GM19035 (cell line): ENCODE results near the gene NHEJ1.

Source experiments
- ATAC-seq: cut with Tn5 transposase; IDR thresholded peaks from one replicate; pipeline ENCODE4 v1.9.1; 2021; ENCODE audit not compliant: unreplicated experiment

Gene NHEJ1

DNA sequence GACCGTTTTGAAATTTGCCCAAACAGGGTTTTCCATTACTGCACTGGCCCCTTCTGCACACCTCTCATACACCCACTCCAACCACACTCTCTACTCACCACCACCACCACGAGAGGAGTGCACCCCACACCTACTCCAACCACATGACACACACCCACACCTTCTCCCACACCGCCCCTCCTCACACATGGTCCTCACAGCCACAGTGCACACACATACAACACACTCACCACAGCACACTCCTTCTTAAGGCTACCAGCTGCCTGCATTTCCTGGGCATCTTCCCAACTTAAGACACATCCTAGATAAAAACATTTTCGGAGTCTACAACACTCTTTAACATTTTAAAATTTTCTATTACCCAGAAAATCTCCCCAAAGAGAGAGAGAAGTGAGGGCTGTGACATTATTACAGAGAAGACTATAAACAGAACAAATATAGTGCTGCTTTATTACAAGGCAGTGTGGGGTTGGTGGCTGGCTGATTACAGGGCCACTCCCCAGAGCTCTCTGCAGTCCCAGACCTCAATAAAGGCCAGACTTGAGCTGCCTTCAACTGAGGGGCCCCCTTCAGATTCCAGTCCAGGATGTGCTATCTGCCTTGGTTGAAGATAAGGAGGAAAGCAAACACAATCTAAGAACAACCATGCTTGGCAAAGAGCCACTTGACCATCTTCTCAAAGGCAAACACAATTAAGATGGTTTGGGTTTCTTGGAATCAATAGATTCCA, 36.1 kb downstream of the NHEJ1 start:
- ATAC-seq: no peak

DNA sequence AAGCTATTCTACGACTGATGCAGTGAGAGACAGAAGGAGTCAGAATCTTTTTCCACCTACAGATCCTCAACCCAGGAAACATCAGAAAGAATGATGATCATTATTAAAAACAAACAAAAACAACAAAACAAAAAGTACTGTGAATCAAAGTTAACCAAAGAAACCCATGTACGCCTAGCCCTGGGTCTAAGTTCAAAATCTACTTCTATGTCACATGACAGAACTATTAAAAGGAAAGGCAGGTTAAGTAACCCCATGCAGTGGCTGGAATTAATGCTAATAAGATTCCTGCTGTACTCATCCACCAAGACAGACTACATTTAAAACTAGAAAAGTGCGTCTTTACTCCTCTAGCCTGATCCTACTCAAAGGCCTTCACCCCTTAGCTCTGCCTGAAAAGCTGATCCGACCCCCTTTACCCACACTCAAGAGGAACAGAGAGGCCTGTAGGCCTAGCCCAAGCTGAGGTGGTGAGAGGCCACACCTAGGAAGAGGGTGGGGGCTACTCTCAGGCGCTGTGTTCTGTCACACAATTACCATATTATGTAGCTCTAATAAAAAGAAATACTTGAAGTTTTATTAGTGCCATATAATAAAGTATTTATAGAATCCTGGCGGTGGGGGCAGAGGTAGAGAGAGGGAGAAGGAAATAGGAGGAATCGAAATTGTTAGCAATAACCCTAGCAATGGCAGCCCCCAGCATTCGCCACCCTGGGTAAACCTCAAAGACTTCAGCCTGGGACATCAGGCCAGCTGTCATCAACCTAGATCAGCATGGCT, 37.1 kb downstream of the NHEJ1 start:
- no peak for ATAC-seq

DNA sequence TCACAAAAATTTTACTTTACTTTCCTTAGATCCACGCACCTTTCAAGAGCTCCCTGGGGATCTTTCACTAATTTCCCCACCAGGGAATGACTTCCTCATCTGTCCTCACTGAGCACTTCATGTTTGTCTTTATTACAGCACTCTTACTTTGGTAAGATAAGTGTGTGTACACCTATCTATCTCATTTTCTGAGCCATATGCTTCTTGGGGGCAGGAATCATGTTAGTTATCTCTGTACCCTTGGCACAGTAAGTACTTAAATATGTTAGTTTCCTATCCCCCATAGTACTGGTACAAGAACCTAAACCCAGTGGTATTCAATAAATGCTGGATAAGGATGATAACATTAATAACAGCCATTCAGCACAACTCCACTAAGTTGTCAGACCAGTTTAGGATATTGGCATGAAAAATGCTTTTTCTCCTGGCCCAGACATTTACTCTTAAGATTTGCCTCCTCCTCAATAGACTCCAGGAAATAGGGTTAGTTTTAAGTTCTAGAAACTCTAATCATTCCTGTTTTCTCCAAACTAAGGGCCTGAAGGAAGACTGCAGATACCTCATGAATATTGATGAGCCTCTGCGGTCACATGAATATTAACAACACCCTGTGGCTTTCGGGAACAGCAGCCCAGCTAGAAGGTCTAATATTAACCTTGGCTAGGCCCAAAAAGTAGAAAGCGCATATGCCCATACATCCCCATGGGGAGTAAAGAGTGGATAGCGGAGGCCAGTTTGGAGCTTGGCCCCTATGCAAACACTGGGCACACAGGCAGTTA, 38.2 kb downstream of the NHEJ1 start:
- no peak for ATAC-seq

DNA sequence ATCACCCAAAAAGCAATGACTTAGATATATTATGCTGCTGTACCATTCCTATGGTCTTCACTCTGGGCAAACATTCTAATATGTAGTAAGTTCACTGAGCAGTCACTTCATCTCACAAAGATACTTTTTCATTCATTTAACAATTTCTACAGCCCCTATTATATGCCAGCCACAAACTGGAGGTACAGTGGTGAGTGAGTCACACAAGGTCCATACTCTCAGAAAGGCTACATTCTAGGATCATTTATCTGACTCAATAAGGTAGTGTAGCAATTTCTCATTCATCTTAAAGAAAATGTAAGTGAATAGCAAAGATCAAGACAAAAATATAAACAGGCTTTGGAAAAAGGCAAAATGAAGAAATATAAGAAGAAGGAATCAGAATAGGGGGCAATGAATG, 40.5 kb downstream of the NHEJ1 start:
- ATAC-seq: no peak

DNA sequence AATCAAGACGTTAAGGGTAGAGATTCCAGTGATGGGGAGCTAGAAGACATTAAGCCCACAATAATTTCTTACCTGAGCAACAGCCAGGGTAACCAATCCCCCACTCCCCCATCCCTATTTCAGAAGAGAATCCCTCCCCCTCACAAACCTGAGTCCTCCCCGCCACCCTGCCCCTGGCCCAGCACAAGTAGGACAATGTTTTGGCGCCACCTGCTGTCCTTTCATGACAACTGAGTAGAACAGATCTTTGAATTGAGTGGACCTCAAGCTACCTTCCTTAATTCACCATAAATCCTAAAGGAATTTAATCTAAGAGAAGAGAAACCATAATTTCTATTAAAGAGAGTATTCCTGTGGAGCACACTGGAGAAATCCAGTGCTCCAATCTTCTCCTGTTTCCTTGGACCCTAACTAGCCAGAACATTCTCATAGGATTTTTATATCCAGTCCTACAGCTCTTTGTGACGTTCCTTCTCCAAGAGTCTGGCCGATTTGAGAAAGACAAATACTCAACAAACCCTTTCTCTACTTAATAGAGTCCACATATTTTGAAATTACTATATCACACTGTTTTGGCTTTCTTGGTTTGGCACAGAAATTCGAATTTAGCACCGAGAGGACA, 41.1 kb downstream of the NHEJ1 start:
- ATAC-seq: no peak

DNA sequence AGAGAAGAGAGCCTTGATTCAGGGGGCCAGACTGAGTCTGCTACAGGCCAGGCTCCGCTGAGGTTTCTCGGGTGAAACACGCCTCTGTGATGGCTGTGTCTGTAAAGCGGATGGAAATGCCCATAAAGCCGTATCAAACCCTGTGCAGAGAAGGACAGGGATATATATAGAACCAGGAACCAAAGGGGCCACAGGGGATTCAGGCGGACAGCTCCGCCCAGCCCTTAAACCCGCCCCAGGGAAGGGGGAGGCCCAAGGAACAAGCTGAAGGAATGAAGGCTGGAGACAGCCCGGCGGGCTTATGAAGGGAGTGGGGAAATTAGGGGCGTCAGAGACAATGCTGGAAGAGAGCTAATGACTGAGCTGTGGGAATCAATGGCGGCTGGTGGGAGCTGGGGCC, 42.1 kb downstream of the NHEJ1 start:
- ATAC-seq: no peak

DNA sequence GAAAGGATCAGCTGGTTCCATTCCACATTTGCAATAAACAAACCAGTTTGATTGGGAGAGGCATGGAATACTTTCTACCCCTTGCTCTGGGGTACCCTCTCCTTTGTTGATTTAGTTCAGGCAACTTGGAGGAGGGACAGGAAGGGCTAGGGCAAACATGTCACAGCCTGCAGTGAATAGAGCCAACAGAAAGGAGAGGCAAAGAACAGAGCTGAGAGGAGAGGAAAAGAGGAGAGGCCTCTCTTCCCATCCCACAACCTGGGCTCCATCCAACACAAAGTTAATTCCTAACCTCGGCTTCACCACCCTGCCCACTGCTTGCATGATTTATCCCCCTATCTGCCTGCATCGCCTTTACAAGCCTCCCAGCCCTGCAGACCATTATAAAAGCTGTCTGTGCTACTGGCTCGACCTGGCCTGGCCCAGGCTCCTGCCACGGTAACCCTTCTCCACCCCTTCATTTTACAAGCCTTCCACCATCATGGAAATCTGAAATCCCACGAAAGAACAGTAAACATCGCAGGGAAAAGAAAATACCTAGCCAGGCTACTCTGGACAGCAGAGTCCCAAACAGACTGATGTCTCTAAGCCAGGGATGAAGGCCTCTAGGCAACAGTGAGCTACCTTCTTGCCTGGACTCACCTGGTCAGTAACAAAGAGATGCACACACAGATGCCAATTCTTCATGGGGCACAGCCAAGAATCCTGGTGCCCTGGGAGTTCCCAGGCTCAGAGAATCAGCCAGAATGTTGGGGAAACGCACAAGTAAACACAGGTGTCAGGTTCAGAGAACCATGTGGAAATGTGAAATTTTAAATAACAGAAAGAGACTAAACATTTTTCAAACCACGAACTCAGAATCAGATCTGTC, 43.6 kb downstream of the NHEJ1 start:
- ATAC-seq: no peak

DNA sequence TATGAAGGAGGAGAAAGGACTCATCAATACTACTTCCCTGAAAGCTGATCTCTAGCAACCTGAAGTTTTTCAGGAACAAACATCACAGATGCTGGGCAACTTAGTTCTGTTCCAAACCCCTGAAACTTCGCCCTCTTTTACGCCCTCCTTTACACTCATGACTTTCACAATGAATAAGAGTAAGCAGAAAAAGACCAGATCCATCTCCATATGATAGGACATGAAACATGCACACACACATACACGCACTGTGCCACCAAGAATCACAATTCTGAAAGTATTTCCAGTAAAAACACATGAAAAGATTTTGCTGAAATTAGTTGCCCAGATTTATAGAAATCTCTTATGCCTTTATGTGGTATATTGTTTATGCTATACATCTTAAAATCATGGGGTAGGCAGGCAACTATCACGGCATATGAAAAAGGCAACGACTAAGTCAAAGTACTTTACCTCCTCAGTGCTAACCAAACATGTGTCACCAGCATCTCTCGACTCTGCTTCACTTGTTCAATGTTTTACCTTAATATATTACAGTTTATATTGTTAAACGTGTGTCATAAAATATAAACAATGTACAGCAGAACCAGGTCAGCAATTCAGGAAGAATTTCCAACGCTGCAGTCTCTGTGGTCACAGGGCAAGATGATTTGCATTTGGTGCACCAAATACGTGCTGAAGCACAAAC, 47.8 kb downstream of the NHEJ1 start:
- no peak for ATAC-seq

DNA sequence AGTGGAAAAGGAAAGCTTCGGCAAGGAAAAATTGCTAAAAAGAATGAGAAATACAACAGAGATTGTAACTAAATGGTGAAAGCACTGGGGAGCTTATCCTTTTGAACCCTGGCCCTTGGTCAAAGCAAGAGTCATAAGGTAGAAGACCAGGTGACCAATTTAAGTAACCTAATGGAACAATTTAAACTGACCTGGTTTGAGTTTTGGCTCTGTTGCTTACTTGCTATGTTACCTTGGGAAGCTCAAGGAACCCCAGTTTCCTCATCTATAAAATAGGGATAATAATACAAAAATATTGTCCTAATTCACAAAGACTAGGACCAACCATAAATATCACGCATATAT, 48.6 kb downstream of the NHEJ1 start:
- ATAC-seq: no peak

DNA sequence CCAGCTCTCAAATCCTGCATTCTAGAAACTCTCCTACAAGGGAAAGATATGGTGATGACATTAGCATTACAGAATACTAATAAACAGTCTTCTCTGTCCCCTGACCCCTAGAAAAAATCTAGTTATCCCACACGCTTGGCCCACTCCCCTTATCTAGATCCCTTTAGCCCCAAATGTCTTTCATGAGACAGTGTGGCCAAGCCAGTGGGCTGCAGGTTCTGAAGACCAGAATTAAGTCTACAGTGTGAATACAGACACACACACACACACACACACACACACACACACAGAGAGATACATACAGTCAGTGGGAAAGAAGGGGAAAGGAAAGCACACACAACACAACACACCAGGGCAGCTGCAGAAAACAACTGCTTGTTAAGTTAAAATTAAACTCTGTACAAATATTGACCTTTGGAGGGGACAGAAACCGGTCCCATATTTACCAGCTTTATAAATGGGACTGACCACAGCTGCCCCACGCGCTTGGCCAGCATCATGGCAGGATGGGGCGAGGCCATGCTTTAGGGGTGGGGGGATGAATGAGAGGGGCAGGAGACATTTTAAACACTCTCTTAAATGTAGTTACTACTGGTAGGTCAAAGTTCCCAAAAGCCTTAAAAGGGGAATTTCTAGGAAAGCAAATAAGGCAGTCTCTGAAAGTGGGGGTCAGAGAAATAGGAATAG, 49.1 kb downstream of the NHEJ1 start:
- no peak for ATAC-seq

DNA sequence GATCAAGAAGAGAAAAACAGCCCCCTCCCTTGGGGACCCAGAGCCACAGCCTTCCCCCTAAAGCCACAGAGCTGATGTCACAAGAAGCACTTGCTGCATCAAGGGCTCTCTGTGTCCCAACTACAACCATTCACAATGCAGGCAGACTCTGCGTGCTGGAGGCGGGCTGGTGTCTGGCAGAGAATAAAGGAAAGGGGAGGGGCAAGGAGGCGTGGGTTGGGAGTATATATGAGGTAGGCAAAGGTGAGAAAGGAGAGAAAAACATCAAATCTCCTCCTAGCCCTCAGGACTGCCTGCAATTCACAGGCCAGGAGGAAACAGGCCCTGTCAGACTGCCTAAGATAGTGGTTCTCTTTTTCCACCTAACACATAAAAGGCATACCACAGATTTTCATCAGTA, 51.1 kb downstream of the NHEJ1 start:
- ATAC-seq: no peak

DNA sequence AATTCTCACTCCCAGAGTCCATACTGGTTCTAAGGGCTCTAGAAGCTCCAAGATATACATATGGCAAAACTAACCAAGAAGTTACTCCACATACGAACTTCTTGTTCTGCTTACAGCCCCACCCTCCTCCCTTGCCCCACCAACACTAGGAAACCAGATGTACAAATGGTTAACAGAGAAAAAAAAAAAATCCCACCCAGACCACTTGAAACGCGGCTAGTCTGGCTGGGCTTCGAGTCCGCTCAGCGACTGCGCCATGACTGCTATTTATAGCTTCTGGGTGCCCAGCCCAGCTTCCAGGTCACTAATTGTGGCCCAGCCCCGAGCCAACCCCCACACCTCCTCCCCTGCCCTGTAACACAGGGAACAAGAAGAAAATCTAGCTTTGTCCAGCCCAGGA, 52.9 kb downstream of the NHEJ1 start:
- ATAC-seq: no peak

DNA sequence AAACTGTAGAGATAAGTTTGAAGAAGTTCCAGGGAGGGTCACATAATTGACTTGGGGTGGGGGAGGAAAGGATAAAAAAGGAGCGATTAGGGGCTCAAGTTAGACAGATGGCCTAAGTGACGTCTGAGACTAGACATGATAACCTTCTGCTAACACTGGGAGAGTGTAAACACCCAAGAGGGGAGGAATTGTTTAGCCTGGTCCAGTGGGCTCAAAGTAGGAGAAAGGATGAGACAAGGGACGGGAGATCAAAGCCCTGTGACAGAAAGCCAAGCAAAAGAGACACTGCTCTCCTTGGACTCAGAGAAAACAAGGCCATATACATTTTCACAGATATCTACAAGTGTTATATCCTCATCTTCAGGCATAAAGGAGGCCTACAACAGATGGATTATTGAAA, 54.4 kb downstream of the NHEJ1 start:
- ATAC-seq: no peak

DNA sequence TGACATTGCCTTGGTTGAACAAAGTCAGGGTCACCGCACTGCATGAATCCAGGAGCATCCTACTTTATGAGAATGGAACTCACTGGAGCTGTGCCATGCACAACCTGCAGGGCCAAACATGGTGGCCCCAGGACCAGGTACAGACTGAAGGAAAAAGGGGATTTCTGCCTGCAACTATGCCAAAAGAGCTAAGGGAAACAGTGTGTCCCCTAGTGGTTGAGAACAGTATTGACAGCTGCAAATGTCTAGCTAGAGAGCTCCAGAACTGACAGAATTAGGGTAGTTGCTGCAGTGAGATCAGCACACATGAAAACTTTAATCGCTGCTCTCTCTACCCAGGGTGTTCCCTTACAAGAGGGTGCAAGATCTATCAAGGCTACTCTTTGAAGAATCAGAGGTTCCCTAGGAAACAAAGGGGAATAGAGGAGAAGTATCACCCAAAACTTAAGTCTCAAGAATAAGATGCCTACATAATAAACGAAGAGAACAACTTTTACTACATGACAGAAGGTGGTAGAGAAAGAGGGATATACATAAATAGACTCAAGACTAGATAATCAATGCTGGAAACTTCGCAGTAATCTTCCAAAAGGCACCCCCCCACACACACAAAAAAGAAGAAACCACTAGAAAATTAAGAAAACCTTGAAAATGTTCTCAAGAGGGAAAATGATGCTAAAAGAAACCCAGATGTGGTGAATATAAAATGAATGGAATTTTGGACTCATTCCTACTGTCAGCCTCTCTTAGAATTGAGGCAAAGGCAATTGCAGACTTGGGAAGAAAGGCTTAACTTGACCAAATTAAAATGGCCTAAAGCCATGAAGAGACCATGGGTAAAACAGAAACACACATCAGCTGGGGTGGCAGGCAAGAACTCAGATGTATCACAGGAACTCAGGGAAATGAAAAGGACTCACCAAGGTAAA, 56.2 kb downstream of the NHEJ1 start:
- ATAC-seq: no peak

DNA sequence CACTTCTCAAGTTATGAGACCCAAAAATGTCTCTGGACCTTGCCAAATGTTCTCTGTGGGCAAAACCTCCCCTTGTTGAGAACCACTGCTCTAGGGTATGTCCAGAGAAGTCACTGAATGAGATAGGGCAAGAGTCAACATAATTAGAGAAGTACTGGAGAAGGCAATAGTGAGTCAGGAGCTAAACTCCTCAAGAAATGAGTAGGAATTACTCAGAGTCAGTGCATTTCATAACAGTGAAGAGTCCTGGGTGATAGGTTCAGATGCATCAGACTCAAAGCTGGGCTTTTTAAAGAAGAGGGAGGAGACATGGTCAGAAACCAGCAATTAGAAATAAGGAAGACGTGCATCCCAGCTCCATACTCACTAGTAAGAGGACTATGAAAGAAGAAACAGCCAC, 61.3 kb downstream of the NHEJ1 start:
- ATAC-seq: no peak

DNA sequence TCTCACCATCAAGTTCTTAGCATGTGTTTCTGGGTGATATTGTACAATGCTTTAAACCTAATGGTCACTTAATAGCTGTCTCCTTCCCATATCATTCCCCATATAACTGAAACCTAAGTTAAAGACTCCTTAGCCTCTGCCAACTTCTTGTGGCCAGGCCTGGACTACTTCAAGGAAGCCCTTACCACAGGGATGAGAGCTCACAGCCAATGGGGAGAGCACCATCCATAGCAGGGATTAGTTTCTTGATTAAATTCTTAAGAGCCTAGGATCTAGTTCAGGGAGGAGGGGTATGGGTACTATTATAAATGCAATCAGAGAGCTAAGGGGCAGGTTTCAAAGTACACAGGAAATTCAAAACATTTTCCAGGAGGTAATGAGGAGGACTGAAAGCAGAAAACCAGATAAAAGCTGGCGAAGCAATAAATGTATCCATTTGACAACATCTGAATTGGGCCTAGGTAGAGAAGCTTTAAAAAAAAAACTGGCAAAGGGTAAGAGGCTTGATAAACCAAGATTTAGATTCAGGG, 65.1 kb downstream of the NHEJ1 start:
- no peak for ATAC-seq

DNA sequence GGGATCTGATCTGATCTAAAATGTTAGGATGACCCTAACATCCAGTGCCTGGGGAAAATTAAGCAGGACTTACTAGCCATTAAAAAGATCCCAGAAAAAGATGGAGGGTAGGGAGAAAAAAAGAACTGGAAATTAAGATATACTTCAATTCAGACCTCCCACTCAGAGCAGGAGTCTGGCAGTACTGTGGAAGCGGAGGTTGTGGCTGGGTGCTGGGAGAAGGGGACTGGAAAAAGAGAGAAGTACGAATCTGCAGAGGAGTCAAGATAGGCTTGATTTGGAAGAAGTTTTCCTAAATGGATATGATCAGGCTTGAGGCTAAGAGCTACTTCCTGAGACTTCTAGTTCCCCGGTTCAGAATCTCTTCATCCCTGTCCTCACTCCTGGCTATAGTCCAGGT, 66.4 kb downstream of the NHEJ1 start:
- ATAC-seq: no peak
